Measurements from ENCODE around the gene C19orf73.

Gene C19orf73

DNA sequence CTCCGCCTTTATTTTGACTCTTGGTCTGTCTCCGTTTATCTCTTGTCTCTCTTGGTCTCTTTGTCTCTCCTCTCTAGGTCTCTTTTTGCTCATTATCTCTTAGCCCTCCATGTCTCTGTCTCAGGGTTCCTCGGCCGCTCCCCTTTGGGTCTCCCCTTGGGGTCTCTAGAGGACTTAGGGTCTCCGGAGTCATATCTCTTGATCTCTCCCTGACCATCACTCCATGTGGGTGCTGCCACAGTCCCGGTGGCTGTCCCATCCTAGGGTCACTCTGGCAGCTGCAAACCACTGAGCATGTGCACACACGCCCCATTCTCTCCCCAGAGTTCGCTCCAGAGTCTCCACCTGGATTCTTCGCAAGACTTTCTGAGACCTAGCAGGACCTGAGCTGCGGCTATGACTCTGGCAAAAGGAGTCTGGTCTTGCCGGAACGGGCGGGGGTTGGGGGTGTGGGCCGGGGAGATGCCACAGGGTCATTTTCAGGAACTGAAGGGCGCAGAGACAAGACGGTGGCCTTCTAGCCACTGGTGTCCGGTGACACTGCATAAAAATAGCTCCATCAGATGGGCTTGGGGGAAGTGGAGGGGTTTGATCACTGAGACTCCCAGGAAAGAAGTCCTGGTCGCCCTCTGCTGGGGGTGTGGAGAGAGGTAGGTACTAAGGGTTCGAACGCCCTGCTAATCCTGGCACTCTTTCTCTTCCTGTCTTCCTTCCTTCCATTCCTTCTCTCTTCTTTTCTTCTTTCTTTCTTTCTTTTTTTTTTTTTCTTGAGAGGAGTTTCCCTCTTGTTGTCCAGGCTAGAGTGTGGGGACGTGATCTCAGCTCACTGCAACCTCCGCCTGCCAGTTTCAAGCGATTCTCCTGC lies 45.2 kb downstream of the C19orf73 start:
- in situ Hi-C loops (cut with HindIII; ENCODE audit: low sequenced_read_pairs): no loop called here
- TF ChIP-seq, protein P1, sequence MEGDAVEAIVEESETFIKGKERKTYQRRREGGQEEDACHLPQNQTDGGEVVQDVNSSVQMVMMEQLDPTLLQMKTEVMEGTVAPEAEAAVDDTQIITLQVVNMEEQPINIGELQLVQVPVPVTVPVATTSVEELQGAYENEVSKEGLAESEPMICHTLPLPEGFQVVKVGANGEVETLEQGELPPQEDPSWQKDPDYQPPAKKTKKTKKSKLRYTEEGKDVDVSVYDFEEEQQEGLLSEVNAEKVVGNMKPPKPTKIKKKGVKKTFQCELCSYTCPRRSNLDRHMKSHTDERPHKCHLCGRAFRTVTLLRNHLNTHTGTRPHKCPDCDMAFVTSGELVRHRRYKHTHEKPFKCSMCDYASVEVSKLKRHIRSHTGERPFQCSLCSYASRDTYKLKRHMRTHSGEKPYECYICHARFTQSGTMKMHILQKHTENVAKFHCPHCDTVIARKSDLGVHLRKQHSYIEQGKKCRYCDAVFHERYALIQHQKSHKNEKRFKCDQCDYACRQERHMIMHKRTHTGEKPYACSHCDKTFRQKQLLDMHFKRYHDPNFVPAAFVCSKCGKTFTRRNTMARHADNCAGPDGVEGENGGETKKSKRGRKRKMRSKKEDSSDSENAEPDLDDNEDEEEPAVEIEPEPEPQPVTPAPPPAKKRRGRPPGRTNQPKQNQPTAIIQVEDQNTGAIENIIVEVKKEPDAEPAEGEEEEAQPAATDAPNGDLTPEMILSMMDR (IDR thresholded peaks at IDR 0.05; ENCODE audit: low read depth, low read length): peak; percentile 30
- H3K4me3 ChIP-seq (ENCODE audit: low read depth, low read length): no peak overlapping the region
- DNase-seq (ENCODE audit: low read depth, low spot score): no peak

GRCh38 chr19:49071860-49072547 lies 46.9 kb downstream of the C19orf73 start:
- in situ Hi-C loops (cut with HindIII; ENCODE audit: low sequenced_read_pairs): no loop called here
- TF ChIP-seq, protein P1 (IDR thresholded peaks at IDR 0.05; ENCODE audit: low read depth, low read length): no peak
- no peak for DNase-seq (ENCODE audit: low read depth, low spot score)
- no peak overlapping the region for H3K4me3 ChIP-seq (ENCODE audit: low read depth, low read length)

GRCh38 chr19:49070416-49070815 lies 48.5 kb downstream of the C19orf73 start:
- in situ Hi-C loops (cut with HindIII; ENCODE audit: low sequenced_read_pairs): no loop called here
- no peak overlapping the region for H3K4me3 ChIP-seq (ENCODE audit: low read depth, low read length)
- no peak for DNase-seq (ENCODE audit: low read depth, low spot score)
- TF ChIP-seq, protein P1 (IDR thresholded peaks at IDR 0.05; ENCODE audit: low read depth, low read length): no peak

DNA sequence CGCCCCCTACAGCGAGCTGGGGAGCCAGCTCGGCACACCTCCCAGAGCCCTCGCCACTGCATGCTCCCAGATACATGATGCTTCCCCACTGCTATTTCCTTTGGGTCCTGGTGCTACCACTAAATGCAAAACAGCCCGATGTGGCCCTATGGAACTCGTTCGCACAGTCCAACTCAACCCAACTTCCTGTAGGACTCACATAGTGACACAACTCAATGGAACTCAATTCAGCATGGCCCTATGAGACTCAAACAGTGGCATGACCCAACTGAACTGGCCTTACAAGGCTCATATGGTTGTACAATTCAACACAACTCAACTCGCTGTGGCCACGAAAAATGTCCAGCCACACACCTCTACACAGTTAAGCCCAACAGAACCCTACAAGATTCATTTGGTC lies 49.9 kb downstream of the C19orf73 start:
- DNase-seq (ENCODE audit: low read depth, low spot score): no peak
- in situ Hi-C loops (cut with HindIII; ENCODE audit: low sequenced_read_pairs): no loop called here
- TF ChIP-seq, protein P1 (IDR thresholded peaks at IDR 0.05; ENCODE audit: low read depth, low read length): no peak
- H3K4me3 ChIP-seq (ENCODE audit: low read depth, low read length): no peak overlapping the region
